ENCODE measurements around the gene FES.

The FES gene

GRCh38 chr15:90844696-90845095 is 39.6 kb upstream of the FES start:
- TF ChIP-seq REST (IDR thresholded peaks at IDR 0.05; ENCODE audit: insufficient read depth in 1 of 2, low read depth in 2 of 2, low read length in 2 of 2) (no peak), POLR2AphosphoS5 (IDR thresholded peaks at IDR 0.05; ENCODE audit: low read depth, low read length) (no peak), SIN3A (IDR thresholded peaks at IDR 0.05; ENCODE audit: borderline replicate concordance, insufficient read depth, low read length) (no peak), TAF1 (IDR thresholded peaks at IDR 0.05; ENCODE audit: borderline replicate concordance, insufficient read depth, low read length) (no peak), FOXP2 (optimal IDR thresholded peaks at IDR 0.05; ENCODE audit: borderline replicate concordance, extremely low read depth, extremely low read length, insufficient read depth) (no peak)

GRCh38 chr15:90845201-90845949 is 38.9 kb upstream of the FES start:
- TF ChIP-seq TAF1 (IDR thresholded peaks at IDR 0.05; ENCODE audit: borderline replicate concordance, insufficient read depth, low read length), result no peak
- no peak for TF ChIP-seq POLR2AphosphoS5 (IDR thresholded peaks at IDR 0.05; ENCODE audit: low read depth, low read length)
- TF ChIP-seq REST (IDR thresholded peaks at IDR 0.05; ENCODE audit: insufficient read depth in 1 of 2, low read depth in 2 of 2, low read length in 2 of 2), result no peak
- no peak for TF ChIP-seq FOXP2 (optimal IDR thresholded peaks at IDR 0.05; ENCODE audit: borderline replicate concordance, extremely low read depth, extremely low read length, insufficient read depth)
- no peak for TF ChIP-seq SIN3A (IDR thresholded peaks at IDR 0.05; ENCODE audit: borderline replicate concordance, insufficient read depth, low read length)

- TF ChIP-seq TAF1 (IDR thresholded peaks at IDR 0.05; ENCODE audit: borderline replicate concordance, insufficient read depth, low read length), result no peak
Measured at GRCh38 chr15:90851114-90851513, 33.2 kb upstream of the FES start.

GRCh38 chr15:90851940-90852339 is 32.4 kb upstream of the FES start:
- no peak for TF ChIP-seq FOXP2 (optimal IDR thresholded peaks at IDR 0.05; ENCODE audit: borderline replicate concordance, extremely low read depth, extremely low read length, insufficient read depth)
- no peak for TF ChIP-seq POLR2AphosphoS5 (IDR thresholded peaks at IDR 0.05; ENCODE audit: low read depth, low read length)
- TF ChIP-seq REST (IDR thresholded peaks at IDR 0.05; ENCODE audit: insufficient read depth in 1 of 2, low read depth in 2 of 2, low read length in 2 of 2), result no peak
- TF ChIP-seq TAF1 (IDR thresholded peaks at IDR 0.05; ENCODE audit: borderline replicate concordance, insufficient read depth, low read length), result no peak
- TF ChIP-seq SIN3A (IDR thresholded peaks at IDR 0.05; ENCODE audit: borderline replicate concordance, insufficient read depth, low read length), result no peak

GRCh38 chr15:90855139-90855538 is 29.2 kb upstream of the FES start:
- TF ChIP-seq TAF1 (IDR thresholded peaks at IDR 0.05; ENCODE audit: borderline replicate concordance, insufficient read depth, low read length) (no peak), FOXP2 (optimal IDR thresholded peaks at IDR 0.05; ENCODE audit: borderline replicate concordance, extremely low read depth, extremely low read length, insufficient read depth) (no peak), REST (IDR thresholded peaks at IDR 0.05; ENCODE audit: insufficient read depth in 1 of 2, low read depth in 2 of 2, low read length in 2 of 2) (no peak), POLR2AphosphoS5 (IDR thresholded peaks at IDR 0.05; ENCODE audit: low read depth, low read length) (no peak), SIN3A (IDR thresholded peaks at IDR 0.05; ENCODE audit: borderline replicate concordance, insufficient read depth, low read length) (no peak)
